GM19395 (cell line): ENCODE data around the gene SRSF8.

Source experiments
- ATAC-seq: cut with Tn5 transposase; IDR thresholded peaks from one replicate; pipeline ENCODE4 v1.9.1; 2021; ENCODE audit warnings: mild to moderate bottlenecking, moderate library complexity; ENCODE audit not compliant: unreplicated experiment

SRSF8 gene

GRCh38 chr11:95067841-95068219 lies 1.1 kb downstream of the SRSF8 start:
- peak; percentile 5 for ATAC-seq

- ATAC-seq = peak; percentile 68
Measured at GRCh38 chr11:95068549-95068948, 1.8 kb downstream of the SRSF8 start.

GRCh38 chr11:95070471-95070870 lies 3.8 kb downstream of the SRSF8 start:
- ATAC-seq = no peak

GRCh38 chr11:95072948-95073347 lies 6.2 kb downstream of the SRSF8 start:
- ATAC-seq = no peak

- ATAC-seq = no peak
Measured at GRCh38 chr11:95074792-95075563, 8.3 kb downstream of the SRSF8 start.

GRCh38 chr11:95076416-95076815 lies 9.7 kb downstream of the SRSF8 start:
- ATAC-seq = peak; percentile 78

GRCh38 chr11:95076981-95077380 lies 10.3 kb downstream of the SRSF8 start:
- peak; percentile 6 for ATAC-seq

- no peak for ATAC-seq
Measured at GRCh38 chr11:95078526-95078925, 11.8 kb downstream of the SRSF8 start.

- no peak for ATAC-seq
Measured at GRCh38 chr11:95081010-95081409, 14.3 kb downstream of the SRSF8 start.

- no peak for ATAC-seq
Measured at GRCh38 chr11:95081412-95081811, 14.7 kb downstream of the SRSF8 start.

- ATAC-seq = no peak
Measured at GRCh38 chr11:95082576-95083001, 15.9 kb downstream of the SRSF8 start.

GRCh38 chr11:95084509-95084908 lies 17.8 kb downstream of the SRSF8 start:
- peak; percentile 27 for ATAC-seq

GRCh38 chr11:95085117-95085816 lies 18.5 kb downstream of the SRSF8 start:
- no peak for ATAC-seq

GRCh38 chr11:95086151-95086550 lies 19.4 kb downstream of the SRSF8 start:
- ATAC-seq = no peak

- ATAC-seq = no peak
Measured at GRCh38 chr11:95086836-95087570, 20.3 kb downstream of the SRSF8 start.

GRCh38 chr11:95088946-95089619 lies 22.4 kb downstream of the SRSF8 start:
- peak; percentile 63 for ATAC-seq

- ATAC-seq = peak; percentile 83
Measured at GRCh38 chr11:95089620-95090542, 23.2 kb downstream of the SRSF8 start, which contains the start of gene ENDOD1. TSS of gene ENDOD1 (plus strand) at chr11:95089846. CDS start at chr11:95089928, 82 bp downstream.

- no peak for ATAC-seq
Measured at GRCh38 chr11:95091663-95092180, 25.0 kb downstream of the SRSF8 start.

GRCh38 chr11:95092549-95093324 lies 26.0 kb downstream of the SRSF8 start:
- ATAC-seq = no peak
